Measurements from ENCODE around the gene PHKB.

GRCh38 chr16:47574091-47575054 is 113.2 kb downstream of the PHKB start:
- TF ChIP-seq CTCF (optimal IDR thresholded peaks at IDR 0.05 in 1 of 3, IDR thresholded peaks at IDR 0.05 in 1 of 3, conservative IDR thresholded peaks at IDR 0.05 in 1 of 3; ENCODE audit: extremely low read depth in 1 of 3, insufficient read depth in 2 of 3, low read length in 3 of 3): no peak
- no peak for TF ChIP-seq EZH2 (IDR thresholded peaks at IDR 0.05; ENCODE audit: low read length)
